ENCODE results near the gene PRKCZ.
"Not testable (repeated sequence)": the region's sequence is repeated elsewhere in the genome, so short reads cannot be mapped to it uniquely, and the experiment has no call there.

PRKCZ gene

GRCh38 chr1:2090216-2090890, 40.1 kb downstream of the PRKCZ start:
- no peak for DNase-seq

GRCh38 chr1:2091611-2092604, 41.7 kb downstream of the PRKCZ start:
- DNase-seq = no peak

- DNase-seq = no peak
Observed at GRCh38 chr1:2093055-2093454, 42.8 kb downstream of the PRKCZ start.

- DNase-seq = no peak
Observed at GRCh38 chr1:2093636-2094035, 43.4 kb downstream of the PRKCZ start.

- DNase-seq = not testable (repeated sequence)
Observed at GRCh38 chr1:2094269-2095158, 44.3 kb downstream of the PRKCZ start.

GRCh38 chr1:2095394-2095793, 45.2 kb downstream of the PRKCZ start:
- no peak for DNase-seq

- DNase-seq = no peak
Observed at GRCh38 chr1:2095981-2096736, 45.9 kb downstream of the PRKCZ start.

GRCh38 chr1:2097386-2098300, 47.4 kb downstream of the PRKCZ start:
- DNase-seq = no peak

GRCh38 chr1:2098301-2098698, 48.1 kb downstream of the PRKCZ start:
- DNase-seq = no peak

- DNase-seq = no peak
Observed at GRCh38 chr1:2098839-2099785, 48.9 kb downstream of the PRKCZ start.

GRCh38 chr1:2099886-2100779, 49.9 kb downstream of the PRKCZ start:
- no peak for DNase-seq

- DNase-seq = no peak
Observed at GRCh38 chr1:2100780-2101108, 50.5 kb downstream of the PRKCZ start.

- no peak for DNase-seq
Observed at GRCh38 chr1:2101531-2101930, 51.3 kb downstream of the PRKCZ start.

- no peak for DNase-seq
Observed at GRCh38 chr1:2101946-2102345, 51.7 kb downstream of the PRKCZ start.

GRCh38 chr1:2102753-2103152, 52.5 kb downstream of the PRKCZ start:
- DNase-seq = no peak

- no peak for DNase-seq
Observed at GRCh38 chr1:2103266-2103900, 53.2 kb downstream of the PRKCZ start.

GRCh38 chr1:2103901-2104590, 53.8 kb downstream of the PRKCZ start:
- DNase-seq = no peak

All from NCI-H446 treated with DMSO at 0.1 percent for 48 hours (cell line).